ENCODE measurements around the gene DCC.

Gene DCC

GRCh38 chr18:52462853-52463252 lies 122.9 kb downstream of the DCC start:
- no peak for DNase-seq (ENCODE audit: extremely low read depth, insufficient read length)
- TF ChIP-seq CTCF (IDR thresholded peaks at IDR 0.05; ENCODE audit: insufficient read depth, low read length, poor library complexity, severe bottlenecking): no peak
- H3K36me3 ChIP-seq (ENCODE audit: control insufficient read depth, insufficient read depth, low read length): no peaks in the 10 kb centered on the region
- no peaks in the 10 kb centered on the region; the same call in 1 of the 2 replicates for H3K27me3 ChIP-seq (replicated peaks; ENCODE audit: control insufficient read depth, insufficient read depth, low read length)
- no peak overlapping the region for H3K4me3 ChIP-seq (replicated peaks; ENCODE audit: low read depth, low read length)

- H3K36me3 ChIP-seq (ENCODE audit: control insufficient read depth, insufficient read depth, low read length): no peaks in the 10 kb centered on the region
- no peak for DNase-seq (ENCODE audit: extremely low read depth, insufficient read length)
- H3K27me3 ChIP-seq (replicated peaks; ENCODE audit: control insufficient read depth, insufficient read depth, low read length): no peaks in the 10 kb centered on the region; the same call in 1 of the 2 replicates
- no peak overlapping the region for H3K4me3 ChIP-seq (replicated peaks; ENCODE audit: low read depth, low read length)
- no peak for TF ChIP-seq CTCF (IDR thresholded peaks at IDR 0.05; ENCODE audit: insufficient read depth, low read length, poor library complexity, severe bottlenecking)
Measured at GRCh38 chr18:52465391-52465790, 125.4 kb downstream of the DCC start.

GRCh38 chr18:52468496-52468895 lies 128.5 kb downstream of the DCC start:
- Histone ChIP-seq H3K36me3 (ENCODE audit: control insufficient read depth, insufficient read depth, low read length) (no peaks in the 10 kb centered on the region), H3K27me3 (replicated peaks; ENCODE audit: control insufficient read depth, insufficient read depth, low read length) (no peaks in the 10 kb centered on the region; the same call in 1 of the 2 replicates), H3K4me3 (replicated peaks; ENCODE audit: low read depth, low read length) (no peak overlapping the region)
- DNase-seq (ENCODE audit: extremely low read depth, insufficient read length): no peak
- TF ChIP-seq CTCF (IDR thresholded peaks at IDR 0.05; ENCODE audit: insufficient read depth, low read length, poor library complexity, severe bottlenecking): no peak

GRCh38 chr18:52475325-52475724 lies 135.3 kb downstream of the DCC start:
- Histone ChIP-seq H3K27me3 (replicated peaks; ENCODE audit: control insufficient read depth, insufficient read depth, low read length) (no peaks in the 10 kb centered on the region), H3K36me3 (ENCODE audit: control insufficient read depth, insufficient read depth, low read length) (no peaks in the 10 kb centered on the region), H3K4me3 (replicated peaks; ENCODE audit: low read depth, low read length) (no peak overlapping the region)
- DNase-seq (ENCODE audit: extremely low read depth, insufficient read length): no peak
- TF ChIP-seq CTCF (IDR thresholded peaks at IDR 0.05; ENCODE audit: insufficient read depth, low read length, poor library complexity, severe bottlenecking): no peak

- no peak for TF ChIP-seq CTCF (IDR thresholded peaks at IDR 0.05; ENCODE audit: insufficient read depth, low read length, poor library complexity, severe bottlenecking)
- no peak for DNase-seq (ENCODE audit: extremely low read depth, insufficient read length)
- no peak overlapping the region for H3K4me3 ChIP-seq (replicated peaks; ENCODE audit: low read depth, low read length)
- no peaks in the 10 kb centered on the region for H3K27me3 ChIP-seq (replicated peaks; ENCODE audit: control insufficient read depth, insufficient read depth, low read length)
- no peaks in the 10 kb centered on the region for H3K36me3 ChIP-seq (ENCODE audit: control insufficient read depth, insufficient read depth, low read length)
Measured at GRCh38 chr18:52481116-52481515, 141.1 kb downstream of the DCC start.

GRCh38 chr18:52484977-52485376 lies 145.0 kb downstream of the DCC start:
- TF ChIP-seq CTCF (IDR thresholded peaks at IDR 0.05; ENCODE audit: insufficient read depth, low read length, poor library complexity, severe bottlenecking): no peak
- H3K27me3 ChIP-seq (replicated peaks; ENCODE audit: control insufficient read depth, insufficient read depth, low read length): no peaks in the 10 kb centered on the region
- H3K4me3 ChIP-seq (replicated peaks; ENCODE audit: low read depth, low read length): no peak overlapping the region
- H3K36me3 ChIP-seq (ENCODE audit: control insufficient read depth, insufficient read depth, low read length): no peaks in the 10 kb centered on the region
- DNase-seq (ENCODE audit: extremely low read depth, insufficient read length): no peak

All from GM06990 (cell line).